K562 (cell line): ENCODE results near the gene SCUBE1. TPM values are rescaled to one million over a fixed set of nuclear protein-coding genes. Genes with fewer than 3 reads are reported as not detected.

Experiments used
- ATAC-seq: fragments of 200-7000 bp; cut with Tn5 transposase; 3 replicates; pipeline ENCODE4 v1.9.1; 2020; ENCODE audit warnings: moderate library complexity
- BruUV-seq: library from RNA; stranded (reverse); fragments of 400-500 nt; replicated peaks from 2 replicates; lab custom pipeline; 2021; lab: Mats Ljungman, UMichigan
- CTCF ChIA-PET: fragments of 300-600 bp; formaldehyde crosslinking; extraction: SDS; loops from one replicate; lab custom pipeline; 2021; ENCODE audit warnings: low intra/inter-chr PET ratio; lab: Yijun Ruan, JAX
- POLR2A ChIA-PET: fragments of 300-600, 350-650 bp; sonication (Branson Sonifier 250); formaldehyde crosslinking; extraction: SDS; loops from one replicate; lab custom pipeline; 2021; ENCODE audit warnings: antibody characterized with exemption, inconsistent platforms; lab: Yijun Ruan, JAX
- DNase-seq, 4 experiments: peaks; one replicate each; pipeline versions ENCODE4 v3.0.0 to v3.0.0-alpha.2; 2011 to 2018; ENCODE audit warnings: low spot score in 3 of 4, mixed read lengths in 3 of 4; ENCODE audit errors: extremely low read depth in 1 of 4
- FAIRE-seq: peaks from 2 replicates; lab custom pipeline; 2011; peaks lifted over from hg19 to GRCh38; lab: Jason Lieb, UNC
- H2AFZ ChIP-seq: 2 replicates; pipeline ENCODE4 v1.6.0; 2011; ENCODE audit warnings: low read depth, low read length, control low read depth, inconsistent platforms
- H3K27ac ChIP-seq: fragments of 200-600 bp; 3 replicates; pipeline ENCODE4 v1.8.0; 2011; ENCODE audit warnings: low read depth, mild to moderate bottlenecking, control low read depth, inconsistent platforms, low read length, moderate library complexity, mixed read lengths; ENCODE audit errors: extremely low read depth
- H3K27me3 ChIP-seq, 2 experiments: fragments of 300-600 bp in 1 of 2; 2 replicates in 1 of 2; 3 replicates in 1 of 2; pipeline versions ENCODE4 v1.6.0 to v1.8.0; 2011; ENCODE audit warnings: inconsistent platforms in 2 of 2, low read length in 2 of 2, mild to moderate bottlenecking in 1 of 2, mixed read lengths in 1 of 2, moderate library complexity in 1 of 2; ENCODE audit not compliant: control insufficient read depth in 2 of 2, insufficient read depth in 2 of 2
- H3K36me3 ChIP-seq: fragments of 300-600 bp; 3 replicates; pipeline ENCODE4 v1.8.0; 2011; ENCODE audit warnings: mild to moderate bottlenecking, low read length, inconsistent platforms; ENCODE audit not compliant: control insufficient read depth, insufficient read depth
- H3K4me1 ChIP-seq, 2 experiments: fragments of 200-600 bp in 1 of 2; replicated peaks in 1 of 2; 2 replicates in 1 of 2; 3 replicates in 1 of 2; pipeline versions ENCODE4 v1.5.1 to v1.8.0; 2011; ENCODE audit warnings: inconsistent platforms in 2 of 2, low read length in 2 of 2, mild to moderate bottlenecking in 1 of 2, mixed read lengths in 1 of 2, moderate library complexity in 1 of 2; ENCODE audit not compliant: control insufficient read depth in 2 of 2, insufficient read depth in 2 of 2
- H3K4me2 ChIP-seq: 2 replicates; pipeline ENCODE4 v1.6.1; 2011; ENCODE audit warnings: low read length, control low read depth, inconsistent platforms, mixed read lengths; ENCODE audit not compliant: insufficient read depth
- H3K4me3 ChIP-seq: fragments of 200-600 bp; sonication (generic), shearing (Covaris generic); 2 replicates; pipeline ENCODE4 v1.5.1; 2016; ENCODE audit warnings: control low read depth, inconsistent platforms
- H3K79me2 ChIP-seq: fragments of 200-600 bp; 3 replicates; pipeline ENCODE4 v1.8.0; 2011; ENCODE audit warnings: low read length, inconsistent platforms; ENCODE audit not compliant: control insufficient read depth, insufficient read depth
- H3K9ac ChIP-seq, 2 experiments: 2 replicates each; pipeline versions ENCODE4 v1.6.0 to v1.6.1; 2011; ENCODE audit warnings: low read depth in 2 of 2, low read length in 2 of 2, control low read depth in 1 of 2, inconsistent platforms in 1 of 2, mild to moderate bottlenecking in 1 of 2, mixed read lengths in 1 of 2; ENCODE audit not compliant: insufficient read depth in 1 of 2
- H3K9me1 ChIP-seq: one replicate; pipeline ENCODE4 v1.6.0; 2011; ENCODE audit warnings: inconsistent platforms, mild to moderate bottlenecking, low read length, moderate library complexity; ENCODE audit not compliant: control insufficient read depth, insufficient read depth
- H3K9me3 ChIP-seq: replicated peaks from 2 replicates; pipeline ENCODE4 v1.5.1; 2011; ENCODE audit warnings: low read depth, low read length, inconsistent platforms; ENCODE audit not compliant: control insufficient read depth, insufficient read depth
- H4K20me1 ChIP-seq: replicated peaks from 2 replicates; pipeline ENCODE4 v1.6.1; 2011; ENCODE audit warnings: low read length, inconsistent platforms, mixed read lengths; ENCODE audit not compliant: control insufficient read depth, insufficient read depth
- ATF7 ChIP-seq: fragments of 450-650 bp; IDR thresholded peaks from 2 replicates; pipeline ENCODE4 v1.7.1; 2014; ENCODE audit warnings: mild to moderate bottlenecking, moderate library complexity
- CBX3 ChIP-seq, 2 experiments: IDR thresholded peaks; 1 replicate in 1 of 2; 2 replicates in 1 of 2; pipeline ENCODE4 v1.6.1; 2012; ENCODE audit warnings: inconsistent platforms in 2 of 2, low read length in 2 of 2, borderline replicate concordance in 1 of 2, control low read depth in 1 of 2
- DLX4 ChIP-seq: fragments of 250-450 bp; sonication (Bioruptor Pico); IDR thresholded peaks from 2 replicates; pipeline ENCODE4 v1.6.1; 2021; ENCODE audit warnings: mild to moderate bottlenecking
- DPF2 ChIP-seq: fragments of 450-650 bp; IDR thresholded peaks from 2 replicates; pipeline ENCODE4 v1.6.1; 2016
- ELF1 ChIP-seq: fragments of 200-800 bp; sonication (Bioruptor generic); IDR thresholded peaks from 2 replicates; pipeline ENCODE4 v1.6.1; 2016; ENCODE audit warnings: missing genetic modification characterization, missing compliant biosample characterization
- FIP1L1 ChIP-seq: fragments of 200-400 bp; formaldehyde crosslinking; IDR thresholded peaks from 2 replicates; pipeline ENCODE4 v1.6.1; 2018; ENCODE audit warnings: mild to moderate bottlenecking, low read depth, low read length; ENCODE audit not compliant: poor library complexity, severe bottlenecking
- HDAC6 ChIP-seq: IDR thresholded peaks from 2 replicates; pipeline ENCODE4 v1.6.1; 2012; ENCODE audit warnings: low read depth, mild to moderate bottlenecking, control low read depth, inconsistent platforms, low read length, moderate library complexity
- MBD2 ChIP-seq: sonication (generic); IDR thresholded peaks from 2 replicates; pipeline ENCODE4 v1.6.1; 2016; ENCODE audit warnings: low read depth, borderline replicate concordance
- MXD1 ChIP-seq: fragments of 250-450 bp; sonication (Bioruptor Pico); IDR thresholded peaks from 2 replicates; pipeline ENCODE4 v1.8.0; 2021; ENCODE audit warnings: borderline replicate concordance, mild to moderate bottlenecking, moderate library complexity; ENCODE audit not compliant: poor library complexity, severe bottlenecking
- MYBL2 ChIP-seq, 2 experiments: fragments of 450-650 bp in 1 of 2; sonication (generic) in 1 of 2; formaldehyde crosslinking in 1 of 2; IDR thresholded peaks; 2 replicates each; pipeline versions ENCODE4 v1.6.1 to v1.8.1; 2017 to 2022; ENCODE audit warnings: borderline replicate concordance in 1 of 2, inconsistent platforms in 1 of 2, low read depth in 1 of 2, mild to moderate bottlenecking in 1 of 2, missing genetic modification reagents in 1 of 2, moderate library complexity in 1 of 2
- NR1H2 ChIP-seq: sonication (generic); formaldehyde crosslinking; IDR thresholded peaks from 2 replicates; pipeline ENCODE4 v1.4.0; 2020; ENCODE audit warnings: mild to moderate bottlenecking, missing genetic modification reagents
- PRPF4 ChIP-seq: fragments of 200-400 bp; formaldehyde crosslinking; IDR thresholded peaks from one replicate; pipeline ENCODE4 v1.6.1; 2017; ENCODE audit warnings: low read length, low read depth, mild to moderate bottlenecking; ENCODE audit not compliant: insufficient read depth, poor library complexity, severe bottlenecking
- ZBTB2 ChIP-seq: fragments of 450-650 bp; IDR thresholded peaks from 2 replicates; pipeline ENCODE4 v1.6.1; 2016; ENCODE audit warnings: antibody characterized with exemption
- ZNF639 ChIP-seq, 2 experiments: fragments of 200-800 bp in 1 of 2; sonication (Bioruptor generic) in 1 of 2; sonication (generic) in 1 of 2; formaldehyde crosslinking in 1 of 2; IDR thresholded peaks in 1 of 2; conservative IDR thresholded peaks in 1 of 2; 2 replicates each; pipeline versions ENCODE4 v1.5.0 to v1.6.1; 2016 to 2020; ENCODE audit warnings: missing compliant biosample characterization in 1 of 2, missing genetic modification characterization in 1 of 2, missing genetic modification reagents in 1 of 2
- ZNF766 ChIP-seq: fragments of 200-800 bp; sonication (Bioruptor generic); conservative IDR thresholded peaks from 2 replicates; pipeline ENCODE4 v1.6.1; 2016; ENCODE audit warnings: missing genetic modification characterization, missing compliant biosample characterization
- WGBS: fragments of 100-300 bp; shearing (Covaris generic); methylation state at CpG from one replicate; pipeline ENCODE4 v1.1.6; 2016; ENCODE audit warnings: low coverage, mixed read lengths; ENCODE audit not compliant: insufficient coverage; ENCODE audit errors: missing lambda C conversion rate; 5-methylcytosine and 5-hydroxymethylcytosine counted together
- in situ Hi-C: fragments of 300-500 bp; cut with MboI; formaldehyde crosslinking; loops from 4 replicates; pipeline ENCODE4 v1.15.0; 2018; ENCODE audit warnings: inconsistent platforms, mixed read lengths
- intact Hi-C: fragments of 100-400 bp; cut with micrococcal nuclease; formaldehyde crosslinking; loops from 2 replicates; pipeline ENCODE4 v1.14.2; 2022
- polyA plus RNA-seq, 8 experiments: library from polyadenylated mRNA; depleted of rRNA in 4 of 8; stranded (reverse) in 5 of 8; unstranded in 3 of 8; fragments of >200 nt; fragmentation: Nextera tagmentation in 2 of 8; fragmentation: Illumina TruSeq in 1 of 8; extraction: Ambion mirVana in 2 of 8; extraction: Trizol in 1 of 8; gene quantifications; 2 replicates each; pipeline versions ENCODE4 v1.2.1 to v1.2.3, GENCODE V29; 2011 to 2014; ENCODE audit warnings: inconsistent platforms in 1 of 8, missing spikeins in 1 of 8
- total RNA-seq, 7 experiments: library from RNA; depleted of rRNA in 6 of 7; stranded (reverse); fragments of >200 nt in 6 of 7; fragmentation: Illumina TruSeq in 2 of 7; extraction: Trizol in 2 of 7; gene quantifications; 2 replicates each; pipeline versions ENCODE4 v1.2.1 to v1.2.3, GENCODE V29; 2011 to 2021; ENCODE audit warnings: low replicate concordance in 1 of 7

SCUBE1 gene
- total and polyA plus RNA-seq, 9 of the 15 experiments (the other 6 are each of a cell fraction or from before 2014, with no cell fraction given) = 0.03 to 0.47 (median 0.29) TPM; not detected in 6

- peak; percentile 85 for FAIRE-seq
- H3K9me3 ChIP-seq = no peaks in the 10 kb centered on the region
- peak; percentile 71 for TF ChIP-seq ZBTB2
- no peak for TF ChIP-seq DLX4
- no peak for TF ChIP-seq PRPF4
- TF ChIP-seq FIP1L1 = peak; percentile 32
- peak; percentile 76 for TF ChIP-seq ATF7
- no peak for TF ChIP-seq MYBL2 (IDR thresholded peaks at IDR 0.05; ENCODE audit: low read depth)
- no peak for TF ChIP-seq MYBL2 (CRISPR knock-in tag; IDR thresholded peaks at IDR 0.05; ENCODE audit: borderline replicate concordance)
- TF ChIP-seq MXD1 (CRISPR knock-in tag) = no peak
- 0 out of 2 replicates have a peak, but pooled peaks have one; percentile 20 for TF ChIP-seq MBD2
- no peak for TF ChIP-seq NR1H2 (CRISPR knock-in tag)
- peak; percentile 79 for TF ChIP-seq ELF1
- TF ChIP-seq CBX3 (IDR thresholded peaks at IDR 0.05; ENCODE audit: borderline replicate concordance in 1 of 2, low read length in 2 of 2) = peak in 1 of 2 experiments; percentile 34; a peak in 1 of 3 replicates
- TF ChIP-seq DPF2 = peak; percentile 51
- peak; percentile 61; the same call in 1 of the 2 replicates for TF ChIP-seq ZNF766
- peak in 1 of 2 experiments; percentile 98; a peak in 2 of 4 replicates for TF ChIP-seq ZNF639 (CRISPR knock-in tag; conservative IDR thresholded peaks at IDR 0.05 in 1 of 2, IDR thresholded peaks at IDR 0.05 in 1 of 2)
- TF ChIP-seq HDAC6 = no peak
These were observed 155.7 kb downstream of the SCUBE1 start for GRCh38 chr22:43187171-43188099.

More at GRCh38 chr22:43187171-43188099, 155.7 kb downstream of the SCUBE1 start:
- H4K20me1 ChIP-seq = no peaks in the 10 kb centered on the region
- H3K36me3 ChIP-seq = peaks cover 16% of the 10 kb centered on the region; the same call in 2 of the 3 replicates
- peak overlapping the region; percentile 96 for H2AFZ ChIP-seq
- peak; percentile 90 to 95 (median 92) for DNase-seq
- under 1% methylated on average over 32 of the region's 86 CpGs for WGBS
- H3K9ac ChIP-seq = peak overlapping the region; percentile 76 to 87
- ChIA-PET POLR2A (interaction anchor here (0.6 to 1.4 kb wide), 3 partner anchors 9 to 634 kb away, joined by 4 to 5 read pairs (median 5); partner anchors contain the start of gene SERHL2), CTCF (no interaction called here)
- BruUV-seq = TSS peak; percentile 96
- H3K27ac ChIP-seq = peak overlapping the region; percentile 78
- no peaks in the 10 kb centered on the region for H3K9me1 ChIP-seq
- peak overlapping the region; percentile 46 for H3K4me3 ChIP-seq
- peaks cover 43% of the 10 kb centered on the region for H3K79me2 ChIP-seq
- in situ Hi-C loops = no loop called here
- H3K27me3 ChIP-seq = no peaks in the 10 kb centered on the region
- intact Hi-C loops = loop anchor here (5.0 kb wide), 1 partner anchor 40 kb away; no protein-coding TSS in a partner anchor
- peak overlapping the region; percentile 75 for H3K4me2 ChIP-seq
- peaks cover 24 to 27% of the 10 kb centered on the region in 2 experiments; a peak in 4 of 5 replicates for H3K4me1 ChIP-seq
- ATAC-seq = peak; percentile 83
